ENCODE results near the gene IPO4. TPM values are rescaled to one million over a fixed set of nuclear protein-coding genes. Genes with fewer than 3 reads are reported as not detected.

The IPO4 gene
- total RNA-seq, 4 donors from 2014 or later: 28.1 to 49.0 (median 31.3) TPM

GRCh38 chr14:24156840-24157239 lies 31.8 kb downstream of the IPO4 start:
- WGBS, 2 donors: 91 to 92% methylated on average over 1 of the region's 1 CpG
- no peaks in the 10 kb centered on the region for H3K27me3 ChIP-seq
- no peak for TF ChIP-seq POLR2A (IDR thresholded peaks at IDR 0.05)
- no peak for TF ChIP-seq CTCF (IDR thresholded peaks at IDR 0.05)
- no peak overlapping the region for H3K4me3 ChIP-seq (replicated peaks in 1 of 3)
- H3K4me1 ChIP-seq: peaks cover 4 to 10% of the 10 kb centered on the region in 2 donors
- H3K9me3 ChIP-seq: no peaks in the 10 kb centered on the region
- H3K27ac ChIP-seq: no peak overlapping the region
- DNase-seq: no peak
- intact Hi-C loops (cut with DNase I): no loop called here
- H3K36me3 ChIP-seq: peaks cover 36 to 49% of the 10 kb centered on the region in 2 donors

- Histone ChIP-seq H3K9me3 (no peaks in the 10 kb centered on the region), H3K36me3 (peaks cover 49 to 61% of the 10 kb centered on the region in 2 donors), H3K4me1 (no peaks in the 10 kb centered on the region), H3K4me3 (replicated peaks in 1 of 3) (no peak overlapping the region), H3K27me3 (no peaks in the 10 kb centered on the region), H3K27ac (no peak overlapping the region)
- TF ChIP-seq CTCF (IDR thresholded peaks at IDR 0.05): no peak
- WGBS, 2 donors: 91 to 97% methylated on average over 9 to 10 of the region's 10 CpGs
- no peak for DNase-seq
- intact Hi-C loops (cut with DNase I): no loop called here
These were observed 33.5 kb downstream of the IPO4 start for GRCh38 chr14:24155100-24155499.

- no peak overlapping the region for H3K4me3 ChIP-seq (replicated peaks in 1 of 3)
- WGBS, 2 donors: 95 to 97% methylated on average over 16 of the region's 16 CpGs
- TF ChIP-seq POLR2A (IDR thresholded peaks at IDR 0.05): no peak
- TF ChIP-seq CTCF (IDR thresholded peaks at IDR 0.05): no peak
- intact Hi-C loops (cut with DNase I): no loop called here
- peaks cover 38 to 47% of the 10 kb centered on the region in 2 donors for H3K36me3 ChIP-seq
- no peaks in the 10 kb centered on the region for H3K9me3 ChIP-seq
- peaks cover 8% of the 10 kb centered on the region in 2 donors for H3K4me1 ChIP-seq
- H3K27ac ChIP-seq: no peak overlapping the region
- no peaks in the 10 kb centered on the region for H3K27me3 ChIP-seq
- DNase-seq: no peak
These were observed 37.1 kb downstream of the IPO4 start for GRCh38 chr14:24151404-24152080.

- TF ChIP-seq CTCF (IDR thresholded peaks at IDR 0.05) (no peak), POLR2A (IDR thresholded peaks at IDR 0.05) (no peak)
- no peak for DNase-seq
- Histone ChIP-seq H3K27me3 (no peaks in the 10 kb centered on the region), H3K4me1 (peaks cover 9 to 11% of the 10 kb centered on the region in 2 donors), H3K36me3 (peaks cover 35 to 42% of the 10 kb centered on the region in 2 donors), H3K27ac (no peak overlapping the region), H3K4me3 (replicated peaks in 1 of 3) (no peak overlapping the region), H3K9me3 (no peaks in the 10 kb centered on the region)
- intact Hi-C loops (cut with DNase I): no loop called here
- 88 to 91% methylated on average over 9 of the region's 9 CpGs for WGBS, 2 donors
These were observed 37.6 kb downstream of the IPO4 start for GRCh38 chr14:24150993-24151392.

GRCh38 chr14:24150567-24150966 lies 38.0 kb downstream of the IPO4 start:
- H3K9me3 ChIP-seq: no peaks in the 10 kb centered on the region
- TF ChIP-seq CTCF (IDR thresholded peaks at IDR 0.05) (no peak), POLR2A (IDR thresholded peaks at IDR 0.05) (no peak)
- no peaks in the 10 kb centered on the region for H3K27me3 ChIP-seq
- no peak overlapping the region for H3K4me3 ChIP-seq (replicated peaks in 1 of 3)
- H3K27ac ChIP-seq: no peak overlapping the region
- H3K36me3 ChIP-seq: peaks cover 33 to 37% of the 10 kb centered on the region in 2 donors
- intact Hi-C loops (cut with DNase I): no loop called here
- H3K4me1 ChIP-seq: peaks cover 13 to 15% of the 10 kb centered on the region in 2 donors
- DNase-seq: no peak
- WGBS, 2 donors: 96 to 97% methylated on average over 9 of the region's 9 CpGs
